HG02571 (cell line): ENCODE results near the gene FAF1.
"Not testable (repeated sequence)": the region's sequence is repeated elsewhere in the genome, so short reads cannot be mapped to it uniquely, and the experiment has no call there.

Experiments used
- ATAC-seq: cut with Tn5 transposase; IDR thresholded peaks from one replicate; pipeline ENCODE4 v1.9.1; 2021; ENCODE audit warnings: mild to moderate bottlenecking, moderate library complexity; ENCODE audit not compliant: unreplicated experiment

The FAF1 gene

DNA sequence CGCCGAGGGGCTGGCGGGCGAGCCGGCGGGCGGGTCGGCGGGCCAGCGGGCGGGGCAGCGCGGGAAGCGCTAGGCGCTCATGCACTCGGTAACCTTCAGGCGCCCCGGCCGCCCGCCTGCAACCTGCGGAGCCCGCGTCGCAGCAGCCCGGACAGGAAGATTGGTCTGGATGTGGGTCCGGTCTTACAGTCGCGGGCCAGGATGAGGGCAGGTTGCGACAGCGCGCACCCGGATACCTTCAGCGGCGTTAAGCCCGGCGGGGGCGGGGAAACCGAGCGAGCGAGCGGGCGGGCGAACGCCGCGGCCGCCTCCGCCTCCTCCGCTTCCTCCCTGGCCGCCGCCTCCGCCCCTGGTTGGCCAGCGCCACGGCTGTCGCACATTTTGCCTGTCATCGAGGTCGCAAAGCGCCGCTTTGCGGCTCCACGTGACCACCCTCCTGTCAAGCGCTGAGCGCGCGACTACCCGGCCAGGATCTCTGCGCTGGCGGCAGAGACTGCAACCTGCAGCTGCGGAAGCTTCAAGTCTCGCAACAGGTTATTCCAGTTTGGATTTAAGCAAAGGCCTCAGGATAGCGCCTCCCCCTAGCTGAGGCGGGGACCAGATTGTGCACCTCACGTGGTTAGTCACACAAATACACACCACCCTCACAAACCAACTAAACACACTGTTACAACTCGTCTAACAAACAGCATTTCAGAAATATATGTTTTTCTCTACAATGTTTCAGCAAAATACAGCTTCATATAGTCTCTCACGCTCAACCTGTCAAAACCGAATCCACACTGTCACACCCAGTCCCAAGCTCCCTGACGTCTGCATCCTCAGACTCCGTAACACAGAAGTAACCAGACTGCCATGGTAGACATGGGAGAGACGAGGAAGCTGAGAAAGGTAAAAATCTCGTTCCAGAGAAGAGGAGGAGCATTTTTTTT lies at the start of gene FAF1:
FAF1 (minus strand) TSS at position 355 of the 932 bp plus-strand sequence. CDS start 456 bp downstream, outside the sequence.
- peak; percentile 85 for ATAC-seq

DNA sequence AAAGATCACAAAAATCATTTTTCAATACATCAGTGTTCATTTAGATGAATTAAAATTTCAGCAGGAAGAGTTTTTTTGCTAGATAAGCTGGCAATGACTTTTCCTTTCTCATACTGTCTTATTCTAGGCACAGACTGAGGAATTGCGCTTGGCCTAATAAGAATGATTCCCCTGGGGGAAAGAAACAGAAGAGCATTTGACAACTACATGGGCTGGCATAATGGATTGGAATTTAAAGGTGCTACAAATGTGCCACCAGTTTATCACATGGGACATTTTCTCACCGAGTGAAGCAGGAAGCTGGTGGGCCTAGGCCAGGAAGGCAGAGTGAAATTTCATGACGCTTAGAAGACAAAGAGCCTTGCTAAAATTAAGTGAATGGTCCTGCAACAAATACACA lies 49.3 kb upstream of the FAF1 start:
- ATAC-seq, result no peak

DNA sequence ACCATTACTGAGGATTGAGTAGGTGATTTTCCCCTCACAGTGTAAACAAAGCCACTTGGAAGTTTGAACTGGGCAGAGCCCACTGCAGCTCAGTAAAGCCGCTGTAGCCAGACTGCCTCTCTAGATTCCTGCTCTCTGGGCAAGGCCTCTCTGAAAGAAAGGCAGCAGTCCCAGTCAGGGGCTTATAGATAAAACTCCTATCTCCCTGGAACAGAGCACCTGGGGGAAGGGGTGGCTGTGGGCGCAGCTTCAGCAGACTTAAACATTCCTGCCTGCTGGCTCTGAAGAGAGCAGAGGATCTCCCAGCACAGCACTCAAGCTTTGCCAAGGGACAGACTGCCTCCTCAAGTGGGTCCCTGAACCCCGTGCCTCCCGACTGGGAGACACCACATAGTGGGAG lies 45.5 kb upstream of the FAF1 start:
- ATAC-seq, result not testable (repeated sequence)

DNA sequence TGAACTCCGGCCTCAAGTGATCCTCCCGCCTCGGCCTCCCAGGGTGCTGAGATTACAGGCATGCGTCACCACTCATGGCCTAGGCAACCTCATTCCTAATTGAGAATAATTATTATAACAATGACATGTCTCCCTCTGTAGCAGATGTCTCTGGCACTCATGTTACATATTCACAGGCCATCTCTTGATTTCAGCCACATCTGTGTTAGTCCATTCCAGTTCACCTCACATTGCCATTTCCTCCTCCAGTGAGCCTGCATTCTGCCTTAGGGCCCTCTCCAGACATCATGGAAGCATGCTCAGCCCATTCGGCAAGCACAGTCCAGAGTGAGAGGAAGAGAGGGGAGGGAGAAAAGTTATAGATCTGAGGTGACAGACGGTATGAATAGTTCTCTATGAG lies 42.4 kb upstream of the FAF1 start:
- ATAC-seq, result no peak

GRCh38 chr1:51000651-51001050 lies 40.6 kb upstream of the FAF1 start:
- no peak for ATAC-seq

DNA sequence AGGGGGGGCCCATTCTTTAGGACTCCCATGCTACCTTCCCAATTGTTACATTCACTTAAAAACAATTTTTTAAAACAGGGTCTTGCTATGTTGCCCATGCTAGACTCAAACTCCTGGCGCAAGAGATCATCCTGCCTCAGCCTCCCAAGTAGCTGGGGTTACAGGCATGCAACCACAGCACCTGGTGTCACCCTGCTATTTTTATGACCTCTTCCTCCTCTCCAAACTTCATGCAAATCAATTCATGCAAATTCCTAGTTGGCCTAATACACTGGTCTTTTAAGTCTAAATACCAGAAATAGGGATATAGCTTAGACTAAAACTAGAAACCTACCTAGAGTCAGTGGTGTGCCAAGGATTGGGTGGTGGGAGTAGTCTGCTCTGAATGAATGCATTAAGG lies 40.1 kb upstream of the FAF1 start:
- ATAC-seq, result no peak

- ATAC-seq, result not testable (repeated sequence)
These were observed 39.3 kb upstream of the FAF1 start for GRCh38 chr1:50999375-50999774.

- no peak for ATAC-seq
These were observed 36.0 kb upstream of the FAF1 start for GRCh38 chr1:50996083-50996482.

DNA sequence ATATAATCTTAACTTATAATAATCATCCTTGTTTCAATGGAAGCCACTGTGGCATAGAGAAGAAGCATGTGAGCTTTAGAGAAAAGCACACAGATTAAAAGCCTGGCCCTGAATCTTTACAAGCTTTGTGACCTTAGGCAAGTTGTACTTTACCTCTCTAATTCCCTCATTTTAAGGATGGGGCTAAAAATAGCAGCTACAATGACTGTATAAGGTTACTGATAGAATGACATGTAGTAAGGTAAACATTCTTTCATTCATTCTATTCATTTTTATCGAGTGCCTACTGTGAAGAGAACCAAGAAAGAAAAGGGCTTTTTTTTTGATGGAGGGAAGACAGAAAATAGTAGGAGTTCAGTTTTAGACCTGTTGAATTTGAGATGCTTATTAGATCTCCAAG lies 35.6 kb upstream of the FAF1 start:
- ATAC-seq, result no peak

DNA sequence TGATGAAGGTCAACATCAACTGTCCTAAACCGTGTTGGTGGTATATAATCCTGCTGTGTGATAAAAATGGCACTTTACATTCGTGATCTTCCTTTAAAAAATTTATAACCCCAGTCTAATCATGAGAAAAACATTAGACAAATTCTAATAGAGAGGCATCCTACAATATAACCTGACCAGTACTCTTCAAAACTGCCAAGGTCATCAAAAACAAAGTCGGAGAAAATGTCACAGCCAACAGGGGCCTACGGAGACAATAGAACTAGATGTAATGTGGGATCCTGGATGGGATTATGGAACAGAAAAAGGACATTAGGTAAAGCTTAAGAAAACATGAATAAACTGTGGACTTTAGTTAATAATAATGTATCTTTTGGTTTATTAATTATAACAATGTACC lies 34.9 kb upstream of the FAF1 start:
- ATAC-seq, result no peak

GRCh38 chr1:50993645-50994044 lies 33.6 kb upstream of the FAF1 start:
- no peak for ATAC-seq

GRCh38 chr1:50992532-50993318 lies 32.7 kb upstream of the FAF1 start:
- ATAC-seq, result no peak

GRCh38 chr1:50989694-50990093 lies 29.6 kb upstream of the FAF1 start:
- no peak for ATAC-seq

- ATAC-seq, result no peak
These were observed 26.6 kb upstream of the FAF1 start for GRCh38 chr1:50986653-50987052.

GRCh38 chr1:50985094-50985493 lies 25.0 kb upstream of the FAF1 start:
- no peak for ATAC-seq

- ATAC-seq, result no peak
These were observed 23.2 kb upstream of the FAF1 start for GRCh38 chr1:50983219-50983802.

DNA sequence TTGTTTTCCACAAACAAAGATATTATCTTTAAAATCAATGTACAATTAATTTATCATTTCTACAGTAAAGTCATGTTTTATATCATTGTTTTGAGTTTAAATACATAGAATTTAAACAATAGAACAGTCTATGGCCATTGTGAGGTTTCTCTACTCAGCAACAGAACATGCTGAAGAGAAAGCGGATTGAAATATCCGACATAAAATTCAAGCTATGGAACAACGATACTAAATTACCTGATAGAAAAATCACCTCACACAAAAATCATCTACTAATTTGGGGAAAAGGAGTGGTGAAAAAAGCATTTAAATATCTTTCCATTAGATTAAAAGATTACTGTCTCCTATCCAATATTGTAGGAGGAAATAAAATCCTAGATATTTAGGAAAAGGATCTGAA lies 22.5 kb upstream of the FAF1 start:
- no peak for ATAC-seq

DNA sequence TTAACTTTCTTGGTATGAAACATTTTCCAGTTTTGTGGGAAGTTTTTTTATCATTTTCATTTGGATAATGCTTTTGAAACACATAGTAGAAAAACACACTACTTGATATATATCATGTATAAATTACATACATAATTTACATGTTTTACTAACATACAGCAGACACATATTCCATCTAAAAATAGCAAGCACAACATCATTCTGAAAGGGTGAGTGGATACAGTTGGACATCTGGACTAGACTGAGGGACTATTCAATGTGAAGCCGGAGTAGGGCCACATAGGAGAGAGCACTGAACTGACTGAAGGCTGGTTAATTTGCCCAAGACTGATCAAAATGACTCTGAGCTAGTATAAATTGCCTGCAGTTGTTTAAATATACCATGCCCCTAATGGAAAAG lies 21.7 kb upstream of the FAF1 start:
- ATAC-seq, result no peak

- no peak for ATAC-seq
These were observed 20.4 kb upstream of the FAF1 start for GRCh38 chr1:50980505-50980904.

DNA sequence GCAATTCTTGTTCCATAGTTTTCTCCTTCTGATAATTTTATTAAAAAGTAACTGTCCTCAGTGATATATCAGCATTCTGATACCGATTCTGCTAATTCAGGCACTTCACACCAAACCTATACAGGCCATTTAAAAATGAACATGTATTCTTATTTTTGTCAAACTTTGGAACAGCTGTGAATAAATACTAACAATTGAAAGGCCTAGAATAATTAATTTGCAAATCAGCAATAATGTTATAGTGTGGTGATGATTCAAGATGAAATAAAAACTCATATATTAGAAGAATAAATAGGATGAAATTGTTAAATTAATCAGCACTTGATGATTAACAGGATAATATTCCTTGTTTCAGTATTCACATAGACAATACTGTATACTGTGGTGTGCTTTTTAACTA lies 19.9 kb upstream of the FAF1 start:
- ATAC-seq, result no peak
